Effector memory CD8-positive, alpha-beta T cell (primary cell): ENCODE results near the gene RBBP4.
"Not testable (repeated sequence)": the region's sequence is repeated elsewhere in the genome, so short reads cannot be mapped to it uniquely, and the experiment has no call there.

Source experiments
- ATAC-seq: fragments of 150-1000 bp; cut with Tn5 transposase; replicated peaks from 2 replicates; pipeline ENCODE4 v1.10.0; 2021; ENCODE audit warnings: mild to moderate bottlenecking, moderate library complexity
- DNase-seq, 3 experiments: peaks; one replicate each; pipeline ENCODE4 v3.0.0; 2021
- H3K27ac Mint-ChIP-seq, 2 donors: one replicate each; pipeline ENCODE4 v1.8.0; 2022; ENCODE audit warnings: mild to moderate bottlenecking in 2 of 2, mixed read lengths in 2 of 2, moderate library complexity in 2 of 2
- H3K27me3 Mint-ChIP-seq, 2 donors: one replicate each; pipeline ENCODE4 v1.8.0; 2022; ENCODE audit warnings: mixed read lengths in 2 of 2
- H3K36me3 Mint-ChIP-seq: one replicate; pipeline ENCODE4 v1.8.0; 2022; ENCODE audit warnings: mild to moderate bottlenecking, moderate library complexity, mixed read lengths; ENCODE audit not compliant: insufficient read depth
- H3K4me1 Mint-ChIP-seq, 2 donors: one replicate each; pipeline ENCODE4 v1.8.0; 2022; ENCODE audit warnings: low read depth in 2 of 2, mixed read lengths in 2 of 2
- H3K4me3 Mint-ChIP-seq, 2 donors: one replicate each; pipeline ENCODE4 v1.8.0; 2022; ENCODE audit warnings: mild to moderate bottlenecking in 2 of 2, mixed read lengths in 2 of 2, moderate library complexity in 2 of 2
- H3K9me3 Mint-ChIP-seq, 2 donors: one replicate each; pipeline ENCODE4 v1.8.0; 2022; ENCODE audit warnings: mixed read lengths in 2 of 2

RBBP4 gene

DNA sequence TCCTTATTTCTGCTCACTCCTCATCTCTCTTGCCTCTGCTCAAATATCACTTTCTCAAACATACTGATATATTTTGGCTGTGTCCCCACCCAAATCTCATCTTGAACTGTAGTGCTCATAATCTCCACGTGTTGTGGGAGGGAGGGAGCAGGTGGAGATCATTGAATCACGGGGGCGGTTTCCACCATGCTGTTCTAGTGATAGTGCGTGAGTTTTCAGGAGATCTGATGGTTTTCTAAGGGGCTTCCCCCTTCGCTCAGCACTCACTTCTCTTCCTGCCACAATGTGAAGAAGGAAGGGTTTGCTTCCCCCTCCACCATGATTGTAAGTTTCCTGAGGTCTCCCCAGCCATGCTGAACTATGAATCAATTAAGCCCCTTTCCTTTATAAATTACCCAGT, 27.2 kb upstream of the RBBP4 start:
- H3K9me3 Mint-ChIP-seq: no peaks in the 10 kb centered on the region
- H3K36me3 Mint-ChIP-seq: peaks cover 31% of the 10 kb centered on the region
- ATAC-seq: no peak
- H3K27me3 Mint-ChIP-seq: no peaks in the 10 kb centered on the region
- peaks cover 26 to 29% of the 10 kb centered on the region in 2 donors for H3K4me1 Mint-ChIP-seq
- DNase-seq: no peak
- peak overlapping the region; percentile 6 to 84 for H3K27ac Mint-ChIP-seq
- H3K4me3 Mint-ChIP-seq: no peak overlapping the region

GRCh38 chr1:32626176-32626575, 24.8 kb upstream of the RBBP4 start:
- ATAC-seq (no peak), DNase-seq (no peak)
- Mint-ChIP-seq H3K9me3 (no peaks in the 10 kb centered on the region), H3K27me3 (no peaks in the 10 kb centered on the region), H3K36me3 (peaks cover 32% of the 10 kb centered on the region), H3K4me1 (peaks cover 26 to 29% of the 10 kb centered on the region in 2 donors), H3K27ac (no peak overlapping the region), H3K4me3 (no peak overlapping the region)

- DNase-seq (peak; percentile 18 to 47 (median 30)), ATAC-seq (peak; percentile 88)
- Mint-ChIP-seq H3K4me1 (peaks cover 26 to 29% of the 10 kb centered on the region in 2 donors), H3K27ac (peak overlapping the region; percentile 96 to 97), H3K9me3 (no peaks in the 10 kb centered on the region), H3K27me3 (no peaks in the 10 kb centered on the region), H3K4me3 (peak overlapping the region; percentile 82 to 87), H3K36me3 (peaks cover 37% of the 10 kb centered on the region)
These were observed 23.3 kb upstream of the RBBP4 start for GRCh38 chr1:32627596-32628162.

DNA sequence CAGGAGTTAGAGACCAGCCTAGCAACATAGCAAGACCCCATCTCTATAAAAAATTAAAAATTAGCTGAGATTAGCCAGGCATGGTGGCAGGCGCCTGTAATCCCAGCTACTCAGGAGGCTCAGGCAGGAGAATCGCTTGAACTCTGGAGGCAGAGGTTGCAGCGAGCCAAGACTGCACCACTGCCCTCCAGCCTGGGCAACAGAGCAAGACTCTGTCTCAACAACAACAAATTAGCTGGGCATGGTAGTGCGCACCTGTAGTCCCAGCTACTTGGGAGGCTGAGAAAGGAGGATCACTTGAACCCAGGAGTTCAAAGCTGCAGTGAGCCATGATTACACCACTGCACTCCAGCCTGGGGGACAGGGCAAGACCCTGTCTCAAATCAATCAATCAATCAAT, 20.8 kb upstream of the RBBP4 start:
- not testable (repeated sequence) for H3K4me3 Mint-ChIP-seq, H3K9me3 Mint-ChIP-seq, DNase-seq, ATAC-seq, H3K27me3 Mint-ChIP-seq
- Mint-ChIP-seq H3K4me1 (peaks cover 11 to 19% of the 10 kb centered on the region in 2 donors), H3K27ac (peak overlapping the region in 1 of 2 donors; percentile 97), H3K36me3 (peaks cover 50% of the 10 kb centered on the region)

DNA sequence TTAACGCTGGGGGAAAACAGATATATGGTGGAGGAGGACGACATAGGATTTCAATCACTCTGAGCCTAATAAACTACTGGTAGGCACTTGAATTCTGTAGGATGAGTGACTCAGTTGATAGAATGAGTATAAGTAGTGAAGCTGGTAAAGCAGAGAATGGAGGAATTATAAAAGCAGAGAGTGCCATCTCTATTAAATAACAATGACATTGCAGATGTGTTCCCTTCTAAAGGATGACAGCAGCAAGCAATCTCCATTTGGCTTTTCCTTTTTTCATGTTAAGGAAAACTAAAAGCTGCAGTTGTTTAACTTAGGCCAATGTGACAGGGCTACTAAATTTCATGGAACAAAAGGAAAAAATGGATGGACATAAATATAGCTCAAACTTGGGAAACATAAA, 18.2 kb upstream of the RBBP4 start:
- H3K27ac Mint-ChIP-seq: peak overlapping the region in 1 of 2 donors; percentile 50
- no peaks in the 10 kb centered on the region for H3K27me3 Mint-ChIP-seq
- peaks cover 58% of the 10 kb centered on the region for H3K36me3 Mint-ChIP-seq
- H3K4me3 Mint-ChIP-seq: no peak overlapping the region
- ATAC-seq (no peak), DNase-seq (no peak)
- no peaks in the 10 kb centered on the region for H3K9me3 Mint-ChIP-seq
- peaks cover 7 to 12% of the 10 kb centered on the region in 2 donors for H3K4me1 Mint-ChIP-seq

- DNase-seq (no peak), ATAC-seq (no peak)
- no peak overlapping the region for H3K27ac Mint-ChIP-seq
- H3K4me1 Mint-ChIP-seq: peaks cover 4 to 11% of the 10 kb centered on the region in 2 donors
- H3K36me3 Mint-ChIP-seq: peaks cover 60% of the 10 kb centered on the region
- no peaks in the 10 kb centered on the region for H3K27me3 Mint-ChIP-seq
- no peaks in the 10 kb centered on the region for H3K9me3 Mint-ChIP-seq
- no peak overlapping the region for H3K4me3 Mint-ChIP-seq
These were observed 15.3 kb upstream of the RBBP4 start for GRCh38 chr1:32635508-32636277.

DNA sequence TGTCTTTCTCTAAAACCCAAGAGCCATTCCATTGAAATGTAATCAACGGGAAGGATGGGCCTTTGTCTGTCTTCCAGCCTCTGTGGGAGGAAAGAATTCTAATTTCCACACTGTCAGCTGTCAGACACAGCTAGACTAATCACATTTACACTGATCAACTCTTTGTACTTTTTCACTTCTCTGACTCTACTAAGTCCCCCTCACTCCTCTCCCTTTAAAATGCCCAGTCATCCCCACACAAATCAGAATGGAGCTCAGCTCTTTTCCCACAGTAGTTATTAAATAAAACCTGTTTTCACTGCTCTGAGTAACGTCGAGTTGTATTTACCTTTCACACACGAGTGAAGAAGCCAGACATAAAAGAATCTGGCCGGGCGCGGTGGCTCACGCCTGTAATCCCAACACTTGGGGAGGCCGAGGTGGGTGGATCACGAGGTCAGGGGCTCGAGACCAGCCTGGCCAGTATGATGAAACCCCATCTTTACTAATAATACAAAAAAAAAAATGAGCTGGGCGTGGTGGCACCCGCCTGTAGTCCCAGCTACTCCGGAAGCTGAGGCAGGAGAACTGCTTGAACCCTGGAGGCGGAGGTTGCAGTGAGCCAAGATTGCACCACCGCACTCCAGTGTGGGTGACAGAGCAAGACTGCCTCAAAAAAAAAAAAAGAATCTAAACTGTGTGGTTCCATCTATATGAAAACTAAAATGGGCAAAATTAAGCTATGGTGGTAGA, 13.9 kb upstream of the RBBP4 start:
- peak overlapping the region in 1 of 2 donors; percentile 33 for H3K27ac Mint-ChIP-seq
- DNase-seq: no peak
- H3K36me3 Mint-ChIP-seq: peaks cover 52% of the 10 kb centered on the region

GRCh38 chr1:32639489-32640075, 11.4 kb upstream of the RBBP4 start:
- no peak for DNase-seq
- Mint-ChIP-seq H3K36me3 (peaks cover 35% of the 10 kb centered on the region), H3K27me3 (no peaks in the 10 kb centered on the region), H3K27ac (no peak overlapping the region), H3K9me3 (no peaks in the 10 kb centered on the region), H3K4me1 (peaks cover 5% of the 10 kb centered on the region in 2 donors), H3K4me3 (no peak overlapping the region)
- ATAC-seq: no peak

More for the DNA sequence above, 13.9 kb upstream of the RBBP4 start:
- ATAC-seq: no peak
- H3K27me3 Mint-ChIP-seq: no peaks in the 10 kb centered on the region
- H3K4me1 Mint-ChIP-seq: peaks cover 4 to 11% of the 10 kb centered on the region in 2 donors
- H3K4me3 Mint-ChIP-seq: no peak overlapping the region
- H3K9me3 Mint-ChIP-seq: no peaks in the 10 kb centered on the region

GRCh38 chr1:32642292-32642827, 8.6 kb upstream of the RBBP4 start:
- H3K9me3 Mint-ChIP-seq, H3K4me3 Mint-ChIP-seq, H3K27ac Mint-ChIP-seq, H3K4me1 Mint-ChIP-seq, H3K27me3 Mint-ChIP-seq, ATAC-seq, DNase-seq: not testable (repeated sequence)
- peaks cover 40% of the 10 kb centered on the region for H3K36me3 Mint-ChIP-seq

DNA sequence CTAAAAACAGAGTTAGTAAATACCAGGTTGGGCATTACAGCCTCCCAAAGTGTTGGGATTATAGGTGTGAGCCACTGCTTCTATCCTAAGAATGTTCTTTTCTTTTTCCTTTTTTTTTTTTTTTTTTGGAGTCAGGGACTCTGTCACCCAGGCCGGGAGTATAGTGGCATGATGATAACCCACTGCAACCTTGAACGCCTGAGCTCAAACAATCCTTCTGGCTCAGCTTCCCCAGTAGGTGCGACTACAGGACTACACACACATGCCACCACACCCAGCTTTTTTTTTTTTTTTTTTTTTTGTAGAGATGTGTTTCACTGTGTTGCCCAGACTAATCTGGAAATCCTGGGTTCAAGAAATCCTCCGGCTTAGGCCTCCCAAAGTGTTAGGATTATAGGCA, 6.6 kb upstream of the RBBP4 start:
- DNase-seq (no peak), ATAC-seq (no peak)
- Mint-ChIP-seq H3K36me3 (peaks cover 42% of the 10 kb centered on the region), H3K27ac (no peak overlapping the region), H3K4me1 (peaks cover 6 to 18% of the 10 kb centered on the region in 2 donors), H3K27me3 (no peaks in the 10 kb centered on the region), H3K4me3 (no peak overlapping the region), H3K9me3 (no peaks in the 10 kb centered on the region)

GRCh38 chr1:32647308-32648134, 3.5 kb upstream of the RBBP4 start:
- no peaks in the 10 kb centered on the region for H3K9me3 Mint-ChIP-seq
- peaks cover 58% of the 10 kb centered on the region for H3K36me3 Mint-ChIP-seq
- H3K4me1 Mint-ChIP-seq: peaks cover 24 to 36% of the 10 kb centered on the region in 2 donors
- peak overlapping the region; percentile 64 to 88 for H3K4me3 Mint-ChIP-seq
- ATAC-seq (no peak), DNase-seq (no peak)
- H3K27ac Mint-ChIP-seq: peak overlapping the region; percentile 15 to 72
- no peaks in the 10 kb centered on the region for H3K27me3 Mint-ChIP-seq

GRCh38 chr1:32650248-32650751, 708 bp upstream of the RBBP4 start, which contains the start of gene ZBTB8OS:
TSS of gene ZBTB8OS (minus strand) at chr1:32650550. CDS start at chr1:32650529, 21 bp downstream.
- Mint-ChIP-seq H3K4me1 (peaks cover 31 to 59% of the 10 kb centered on the region in 2 donors), H3K27ac (peak within 1 kb of the TSS; percentile 96 to 98), H3K4me3 (peak within 1 kb of the TSS; percentile 87 to 88), H3K27me3 (no peaks in the 10 kb centered on the region), H3K36me3 (peaks cover 77% of the 10 kb centered on the region), H3K9me3 (no peaks in the 10 kb centered on the region)
- peak; percentile 72 for ATAC-seq
- DNase-seq: peak; percentile 85 to 88 (median 86)
